HepG2 (cell line): ENCODE data around the gene SLCO2A1. TPM values are rescaled to one million over a fixed set of nuclear protein-coding genes. Genes with fewer than 3 reads are reported as not detected.

Experiments
- ATAC-seq: fragments of 200-7000 bp; cut with Tn5 transposase; 3 replicates; pipeline ENCODE4 v1.9.1; 2020; ENCODE audit warnings: mild to moderate bottlenecking, moderate library complexity
- BruUV-seq: library from RNA; stranded (reverse); fragments of 400-500 nt; replicated peaks from 2 replicates; lab custom pipeline; 2021; lab: Mats Ljungman, UMichigan
- CTCF ChIA-PET: fragments of 300-600 bp; formaldehyde crosslinking; extraction: SDS; loops from one replicate; lab custom pipeline; 2021; ENCODE audit warnings: low total read pairs, inconsistent platforms, low intra/inter-chr PET ratio; lab: Yijun Ruan, JAX
- POLR2A ChIA-PET: fragments of 350-600 bp; sonication (Branson Sonifier 250); formaldehyde crosslinking; loops from one replicate; lab custom pipeline; 2020; ENCODE audit warnings: antibody characterized with exemption, inconsistent platforms; lab: Yijun Ruan, JAX
- DNase-seq: peaks from one replicate; pipeline ENCODE4 v3.0.0-alpha.2; 2015; ENCODE audit warnings: low spot score
- FAIRE-seq: peaks from 3 replicates; lab custom pipeline; 2011; peaks lifted over from hg19 to GRCh38; lab: Jason Lieb, UNC
- H2AFZ ChIP-seq: one replicate; pipeline ENCODE4 v1.6.1; 2011; ENCODE audit warnings: low read length, inconsistent platforms
- H3K27ac ChIP-seq: fragments of 300-600 bp; 3 replicates; pipeline ENCODE4 v1.8.0; 2011; ENCODE audit warnings: mixed run types, mild to moderate bottlenecking, mixed read lengths, low read length, inconsistent platforms; ENCODE audit not compliant: insufficient read depth; ENCODE audit errors: extremely low read length
- H3K27me3 ChIP-seq, 2 experiments: fragments of 200-600 bp in 1 of 2; 2 replicates in 1 of 2; 3 replicates in 1 of 2; pipeline versions ENCODE4 v1.6.0 to v1.8.0; 2011; ENCODE audit warnings: low read length in 2 of 2, mild to moderate bottlenecking in 2 of 2, moderate library complexity in 2 of 2, inconsistent platforms in 1 of 2; ENCODE audit not compliant: insufficient read depth in 2 of 2, control insufficient read depth in 1 of 2
- H3K36me3 ChIP-seq, 2 experiments: fragments of 200-600 bp in 1 of 2; replicated peaks in 1 of 2; 2 replicates in 1 of 2; 3 replicates in 1 of 2; pipeline versions ENCODE4 v1.5.1 to v1.8.0; 2011; ENCODE audit warnings: low read length in 2 of 2, inconsistent platforms in 1 of 2; ENCODE audit not compliant: insufficient read depth in 2 of 2, control insufficient read depth in 1 of 2
- H3K4me1 ChIP-seq: 2 replicates; pipeline ENCODE4 v1.5.1; 2012; ENCODE audit warnings: low read length, inconsistent platforms; ENCODE audit not compliant: insufficient read depth
- H3K4me2 ChIP-seq: 2 replicates; pipeline ENCODE4 v1.6.0; 2011; ENCODE audit warnings: low read depth, low read length, inconsistent platforms
- H3K4me3 ChIP-seq, 3 experiments: fragments of 200-600 bp in 1 of 3; sonication (generic), shearing (Covaris generic) in 1 of 3; replicated peaks in 1 of 3; 2 replicates each; pipeline ENCODE4 v1.5.1; 2011 to 2016; ENCODE audit warnings: low read length in 3 of 3, inconsistent platforms in 2 of 3, low read depth in 2 of 3, mild to moderate bottlenecking in 2 of 3, control low read depth in 1 of 3, mixed read lengths in 1 of 3; ENCODE audit not compliant: insufficient read depth in 1 of 3
- H3K79me2 ChIP-seq: one replicate; pipeline ENCODE4 v1.6.1; 2011; ENCODE audit warnings: low read length, inconsistent platforms; ENCODE audit not compliant: insufficient read depth
- H3K9ac ChIP-seq: 2 replicates; pipeline ENCODE4 v1.6.0; 2011; ENCODE audit warnings: mild to moderate bottlenecking, low read depth, low read length, inconsistent platforms; ENCODE audit not compliant: insufficient read depth
- H3K9me3 ChIP-seq: 2 replicates; pipeline ENCODE4 v1.5.1; 2012; ENCODE audit warnings: mild to moderate bottlenecking, low read length
- H4K20me1 ChIP-seq: 2 replicates; pipeline ENCODE4 v1.6.0; 2011; ENCODE audit warnings: inconsistent platforms, mild to moderate bottlenecking, low read length, moderate library complexity; ENCODE audit not compliant: insufficient read depth
- DPF2 ChIP-seq: sonication (generic); formaldehyde crosslinking; IDR thresholded peaks from 2 replicates; pipeline ENCODE4 v1.4.0; 2020; ENCODE audit warnings: mild to moderate bottlenecking, low read depth, missing genetic modification reagents, borderline replicate concordance
- KDM3A ChIP-seq: IDR thresholded peaks from 2 replicates; pipeline ENCODE4 v1.6.1; 2018; ENCODE audit warnings: low read depth, missing compliant biosample characterization
- MAFG ChIP-seq: sonication (generic); formaldehyde crosslinking; IDR thresholded peaks from 2 replicates; pipeline ENCODE4 v1.5.1; 2020; ENCODE audit warnings: mild to moderate bottlenecking, missing genetic modification reagents
- NRL ChIP-seq: sonication (generic); formaldehyde crosslinking; IDR thresholded peaks from 2 replicates; pipeline ENCODE4 v1.5.0; 2020; ENCODE audit warnings: missing genetic modification reagents, mild to moderate bottlenecking, moderate library complexity, borderline replicate concordance
- RBAK ChIP-seq: sonication (generic); formaldehyde crosslinking; IDR thresholded peaks from 2 replicates; pipeline ENCODE4 v1.5.1; 2020; ENCODE audit warnings: mild to moderate bottlenecking, missing genetic modification reagents
- ZBTB8A ChIP-seq: sonication (generic); formaldehyde crosslinking; IDR thresholded peaks from 2 replicates; pipeline ENCODE4 v1.4.0; 2020; ENCODE audit warnings: mild to moderate bottlenecking, low read depth, missing genetic modification reagents, borderline replicate concordance
- ZNF354B ChIP-seq: sonication (generic); formaldehyde crosslinking; IDR thresholded peaks from 2 replicates; pipeline ENCODE4 v1.8.0; 2022; ENCODE audit warnings: mild to moderate bottlenecking, missing genetic modification reagents
- ZSCAN31 ChIP-seq: sonication (generic); formaldehyde crosslinking; IDR thresholded peaks from 2 replicates; pipeline ENCODE4 v1.5.0; 2020; ENCODE audit warnings: low read depth, mild to moderate bottlenecking, missing genetic modification reagents
- WGBS: methylation state at CpG from one replicate; pipeline ENCODE4 v1.1.6; 2017; ENCODE audit warnings: low lambda C conversion rate; 5-methylcytosine and 5-hydroxymethylcytosine counted together
- in situ Hi-C: cut with HindIII; loops from 2 replicates; pipeline ENCODE4 v1.10.0; 2017; ENCODE audit warnings: low pct_unique_long_range_greater_than_20kb; ENCODE audit not compliant: extremely low pct_ligation_motif_present
- intact Hi-C: fragments of 100-400 bp; cut with micrococcal nuclease; formaldehyde crosslinking; loops from one replicate; pipeline ENCODE4 v1.10.0; 2022; ENCODE audit not compliant: unreplicated experiment
- polyA plus RNA-seq, 8 experiments: library from polyadenylated mRNA; depleted of rRNA in 3 of 8; stranded (reverse) in 7 of 8; unstranded in 1 of 8; fragments of >200 nt; fragmentation: Illumina TruSeq in 4 of 8; extraction: Trizol in 4 of 8; gene quantifications; 2 replicates each; pipeline versions ENCODE4 v1.2.1 to v1.2.3, GENCODE V29; 2011 to 2016; ENCODE audit warnings: low read depth in 4 of 8, missing spikeins in 1 of 8, mixed read lengths in 1 of 8; ENCODE audit not compliant: insufficient read depth in 1 of 8
- total RNA-seq, 5 experiments: library from RNA; depleted of rRNA; stranded (reverse); fragments of >200 nt; fragmentation: Illumina TruSeq; extraction: Trizol; gene quantifications; 2 replicates each; pipeline ENCODE4 v1.2.3, GENCODE V29; 2016; ENCODE audit warnings: low read depth in 1 of 5
- TF ChIP-seq, protein P1 (sequence below): sonication (generic); formaldehyde crosslinking; IDR thresholded peaks from 2 replicates; pipeline ENCODE4 v1.5.0; 2020; ENCODE audit warnings: missing genetic modification reagents, mild to moderate bottlenecking, borderline replicate concordance
- TF ChIP-seq, protein P2 (sequence below): sonication (generic); formaldehyde crosslinking; IDR thresholded peaks from 2 replicates; pipeline ENCODE4 v1.8.1; 2023; ENCODE audit warnings: missing genetic modification reagents, inconsistent platforms, borderline replicate concordance
- TF ChIP-seq, protein P3 (sequence below), 2 experiments: sonication (generic) in 1 of 2; formaldehyde crosslinking in 1 of 2; IDR thresholded peaks; 2 replicates each; pipeline versions ENCODE4 v1.5.1 to v1.6.1; 2011 to 2020; ENCODE audit warnings: borderline replicate concordance in 1 of 2, low read depth in 1 of 2, low read length in 1 of 2, mild to moderate bottlenecking in 1 of 2, missing genetic modification reagents in 1 of 2, moderate library complexity in 1 of 2
- TF ChIP-seq, protein P4 (sequence below): sonication (generic); formaldehyde crosslinking; IDR thresholded peaks from 2 replicates; pipeline ENCODE4 v1.5.1; 2020; ENCODE audit warnings: mild to moderate bottlenecking, missing genetic modification reagents

Gene SLCO2A1
- total and polyA plus RNA-seq, 2 of the 13 experiments (the other 11 are each of a cell fraction or from before 2014, with no cell fraction given) = 0.04 TPM; not detected in 1

DNA sequence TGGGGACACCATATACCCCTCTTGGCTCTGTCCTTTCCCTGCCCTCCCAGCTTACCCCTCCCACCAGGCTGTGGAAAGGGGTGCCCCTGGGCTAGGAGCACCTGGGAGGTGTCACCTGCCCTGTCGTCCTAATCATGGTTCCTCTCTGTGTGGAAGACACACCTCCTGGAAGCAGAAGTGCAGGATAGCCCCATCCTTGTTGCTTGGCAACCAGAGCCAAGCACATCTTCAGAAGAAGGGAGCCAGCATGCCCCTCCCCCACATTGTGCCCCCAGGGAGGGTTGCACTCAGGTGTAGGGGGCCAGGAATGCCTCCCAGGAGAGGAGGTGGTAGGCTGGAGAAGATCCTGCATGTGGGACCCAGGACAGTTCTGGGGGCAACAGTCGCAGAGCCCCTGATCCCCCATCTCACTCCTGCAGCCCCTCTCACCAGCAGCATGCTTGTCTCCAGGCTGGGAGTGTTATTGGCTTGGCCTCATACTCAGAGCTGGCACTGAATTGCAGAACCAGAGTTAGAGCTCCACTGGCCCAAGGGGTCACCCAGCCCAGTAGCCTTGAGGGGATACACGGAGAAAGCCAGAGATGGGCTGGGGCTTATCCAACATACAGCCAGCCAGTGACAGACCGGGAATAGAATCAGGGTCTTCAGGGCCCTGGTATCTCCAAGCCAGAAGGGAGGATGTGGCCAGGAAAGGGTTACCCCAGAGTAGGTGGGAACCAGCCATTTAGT, 142.5 kb downstream of the SLCO2A1 start:
- ATAC-seq = no peak
- 0% methylated on average over 4 of the region's 4 CpGs for WGBS
- TF ChIP-seq KDM3A (CRISPR knock-in tag) (no peak), RBAK (CRISPR knock-in tag) (no peak), ZSCAN31 (CRISPR knock-in tag) (no peak), MAFG (CRISPR knock-in tag) (no peak), NRL (CRISPR knock-in tag) (no peak), ZBTB8A (CRISPR knock-in tag) (no peak), ZNF354B (no peak), DPF2 (CRISPR knock-in tag) (no peak)
- TF ChIP-seq, protein P1, sequence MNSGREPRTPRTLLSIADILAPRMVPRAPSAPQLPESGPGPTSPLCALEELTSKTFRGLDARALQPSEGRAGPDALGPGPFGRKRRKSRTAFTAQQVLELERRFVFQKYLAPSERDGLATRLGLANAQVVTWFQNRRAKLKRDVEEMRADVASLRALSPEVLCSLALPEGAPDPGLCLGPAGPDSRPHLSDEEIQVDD (CRISPR knock-in tag) = no peak
- TF ChIP-seq, protein P2, sequence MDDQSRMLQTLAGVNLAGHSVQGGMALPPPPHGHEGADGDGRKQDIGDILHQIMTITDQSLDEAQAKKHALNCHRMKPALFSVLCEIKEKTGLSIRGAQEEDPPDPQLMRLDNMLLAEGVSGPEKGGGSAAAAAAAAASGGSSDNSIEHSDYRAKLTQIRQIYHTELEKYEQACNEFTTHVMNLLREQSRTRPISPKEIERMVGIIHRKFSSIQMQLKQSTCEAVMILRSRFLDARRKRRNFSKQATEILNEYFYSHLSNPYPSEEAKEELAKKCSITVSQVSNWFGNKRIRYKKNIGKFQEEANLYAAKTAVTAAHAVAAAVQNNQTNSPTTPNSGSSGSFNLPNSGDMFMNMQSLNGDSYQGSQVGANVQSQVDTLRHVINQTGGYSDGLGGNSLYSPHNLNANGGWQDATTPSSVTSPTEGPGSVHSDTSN (CRISPR knock-in tag) = no peak
- TF ChIP-seq, protein P3, sequence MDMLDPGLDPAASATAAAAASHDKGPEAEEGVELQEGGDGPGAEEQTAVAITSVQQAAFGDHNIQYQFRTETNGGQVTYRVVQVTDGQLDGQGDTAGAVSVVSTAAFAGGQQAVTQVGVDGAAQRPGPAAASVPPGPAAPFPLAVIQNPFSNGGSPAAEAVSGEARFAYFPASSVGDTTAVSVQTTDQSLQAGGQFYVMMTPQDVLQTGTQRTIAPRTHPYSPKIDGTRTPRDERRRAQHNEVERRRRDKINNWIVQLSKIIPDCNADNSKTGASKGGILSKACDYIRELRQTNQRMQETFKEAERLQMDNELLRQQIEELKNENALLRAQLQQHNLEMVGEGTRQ (IDR thresholded peaks at IDR 0.05; ENCODE audit: low read depth, low read length) = no peak
- TF ChIP-seq, protein P3 (CRISPR knock-in tag; IDR thresholded peaks at IDR 0.05; ENCODE audit: borderline replicate concordance) = no peak
- TF ChIP-seq, protein P4, sequence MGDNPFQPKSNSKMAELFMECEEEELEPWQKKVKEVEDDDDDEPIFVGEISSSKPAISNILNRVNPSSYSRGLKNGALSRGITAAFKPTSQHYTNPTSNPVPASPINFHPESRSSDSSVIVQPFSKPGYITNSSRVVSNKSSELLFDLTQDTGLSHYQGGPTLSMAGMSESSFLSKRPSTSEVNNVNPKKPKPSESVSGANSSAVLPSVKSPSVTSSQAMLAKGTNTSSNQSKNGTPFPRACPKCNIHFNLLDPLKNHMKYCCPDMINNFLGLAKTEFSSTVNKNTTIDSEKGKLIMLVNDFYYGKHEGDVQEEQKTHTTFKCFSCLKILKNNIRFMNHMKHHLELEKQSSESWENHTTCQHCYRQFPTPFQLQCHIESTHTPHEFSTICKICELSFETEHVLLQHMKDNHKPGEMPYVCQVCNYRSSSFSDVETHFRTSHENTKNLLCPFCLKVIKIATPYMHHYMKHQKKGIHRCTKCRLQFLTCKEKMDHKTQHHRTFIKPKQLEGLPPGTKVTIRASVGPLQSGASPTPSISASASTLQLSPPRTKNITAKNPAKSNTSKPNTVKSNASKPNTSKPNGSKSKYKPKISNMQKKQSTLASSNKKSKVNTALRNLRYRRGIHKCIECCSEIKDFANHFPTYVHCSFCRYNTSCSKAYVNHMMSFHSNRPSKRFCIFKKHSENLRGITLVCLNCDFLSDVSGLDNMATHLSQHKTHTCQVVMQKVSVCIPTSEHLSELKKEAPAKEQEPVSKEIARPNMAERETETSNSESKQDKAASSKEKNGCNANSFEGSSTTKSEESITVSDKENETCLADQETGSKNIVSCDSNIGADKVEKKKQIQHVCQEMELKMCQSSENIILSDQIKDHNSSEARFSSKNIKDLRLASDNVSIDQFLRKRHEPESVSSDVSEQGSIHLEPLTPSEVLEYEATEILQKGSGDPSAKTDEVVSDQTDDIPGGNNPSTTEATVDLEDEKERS (CRISPR knock-in tag) = no peak

More for the DNA sequence above, 142.5 kb downstream of the SLCO2A1 start:
- no peak overlapping the region for H3K27ac ChIP-seq
- intact Hi-C loops (no loop called here), in situ Hi-C loops (no loop called here)
- no peaks in the 10 kb centered on the region for H4K20me1 ChIP-seq
- POLR2A ChIA-PET = no interaction called here
- H2AFZ ChIP-seq = no peak overlapping the region
- CTCF ChIA-PET = no interaction called here
- no peaks in the 10 kb centered on the region for H3K9me3 ChIP-seq
- FAIRE-seq (no peak), DNase-seq (no peak)
- no TSS peak for BruUV-seq
- no peaks in the 10 kb centered on the region for H3K36me3 ChIP-seq
- no peak overlapping the region for H3K4me2 ChIP-seq
- peaks cover 4 to 26% of the 10 kb centered on the region in 2 experiments for H3K27me3 ChIP-seq
- no peaks in the 10 kb centered on the region for H3K4me1 ChIP-seq
- no peak overlapping the region for H3K4me3 ChIP-seq
- H3K79me2 ChIP-seq = no peaks in the 10 kb centered on the region
- H3K9ac ChIP-seq = no peak overlapping the region
